Smooth muscle cell (in vitro differentiated cells): Measurements from ENCODE around the gene EIF2AK2. TPM values are rescaled to one million over a fixed set of nuclear protein-coding genes. Genes with fewer than 3 reads are reported as not detected.

ENCODE experiments used
- DNase-seq: peaks from one replicate; lab custom pipeline; 2025; ENCODE audit not compliant: unreplicated experiment; lab: John Stamatoyannopoulos, UW
- H2AFZ ChIP-seq: fragments of 200-600 bp; sonication (generic); 2 replicates; pipeline ENCODE4 v1.6.0; 2016; ENCODE audit warnings: antibody characterized with exemption, low read depth, mild to moderate bottlenecking
- H3F3A ChIP-seq: fragments of 200-600 bp; sonication (generic); 2 replicates; pipeline ENCODE4 v1.6.0; 2017; ENCODE audit warnings: antibody characterized with exemption, low read depth
- H3K27ac ChIP-seq: fragments of 200-600 bp; sonication (generic); 2 replicates; pipeline ENCODE4 v1.5.1; 2016; ENCODE audit warnings: low read depth, mild to moderate bottlenecking
- H3K27me3 ChIP-seq: fragments of 200-600 bp; sonication (generic); 2 replicates; pipeline ENCODE4 v1.6.1; 2016; ENCODE audit warnings: low read depth, mild to moderate bottlenecking
- H3K36me3 ChIP-seq: fragments of 200-600 bp; sonication (generic); 2 replicates; pipeline ENCODE4 v1.5.1; 2016; ENCODE audit warnings: low read depth
- H3K4me1 ChIP-seq: fragments of 200-600 bp; sonication (generic); 2 replicates; pipeline ENCODE4 v1.5.1; 2016; ENCODE audit warnings: low read depth
- H3K4me2 ChIP-seq: fragments of 200-600 bp; sonication (generic); 2 replicates; pipeline ENCODE4 v1.6.0; 2016; ENCODE audit warnings: mild to moderate bottlenecking
- H3K4me3 ChIP-seq: fragments of 200-600 bp; sonication (generic); 2 replicates; pipeline ENCODE4 v1.5.1; 2016; ENCODE audit warnings: mild to moderate bottlenecking
- H3K79me2 ChIP-seq: fragments of 200-600 bp; sonication (generic); 2 replicates; pipeline ENCODE4 v1.6.0; 2016; ENCODE audit warnings: low read depth, mild to moderate bottlenecking
- H3K9ac ChIP-seq: fragments of 200-600 bp; sonication (generic); 2 replicates; pipeline ENCODE4 v1.6.0; 2016; ENCODE audit warnings: low read depth
- H3K9me3 ChIP-seq: fragments of 200-600 bp; sonication (generic); replicated peaks from 2 replicates; pipeline ENCODE4 v1.5.1; 2016; ENCODE audit warnings: low read depth
- H4K20me1 ChIP-seq: fragments of 200-600 bp; sonication (generic); 2 replicates; pipeline ENCODE4 v1.6.0; 2016; ENCODE audit warnings: low read depth
- WGBS: methylation state at CpG from one replicate; pipeline ENCODE4 v1.1.7; 2016; ENCODE audit warnings: low lambda C conversion rate; 5-methylcytosine and 5-hydroxymethylcytosine counted together
- polyA plus RNA-seq: library from polyadenylated mRNA; unstranded; fragments of >200 nt; fragmentation: Nextera tagmentation; extraction: Ambion mirVana; gene quantifications from 2 replicates; pipeline ENCODE4 v1.2.1, GENCODE V29; 2016
- total RNA-seq: library from RNA; depleted of rRNA; stranded (reverse); fragments of >200 nt; gene quantifications from 2 replicates; pipeline ENCODE4 v1.2.3, GENCODE V29; 2014
- TF ChIP-seq, protein P1 (sequence below): fragments of 200-600 bp; sonication (generic); IDR thresholded peaks from 2 replicates; pipeline ENCODE4 v1.5.1; 2017; ENCODE audit warnings: borderline replicate concordance, mild to moderate bottlenecking, antibody characterized with exemption; ENCODE audit not compliant: insufficient read depth, poor library complexity, severe bottlenecking

The EIF2AK2 gene
- total and polyA plus RNA-seq, 2 experiments from 2014 or later, result 21.0 to 32.9 TPM

DNA sequence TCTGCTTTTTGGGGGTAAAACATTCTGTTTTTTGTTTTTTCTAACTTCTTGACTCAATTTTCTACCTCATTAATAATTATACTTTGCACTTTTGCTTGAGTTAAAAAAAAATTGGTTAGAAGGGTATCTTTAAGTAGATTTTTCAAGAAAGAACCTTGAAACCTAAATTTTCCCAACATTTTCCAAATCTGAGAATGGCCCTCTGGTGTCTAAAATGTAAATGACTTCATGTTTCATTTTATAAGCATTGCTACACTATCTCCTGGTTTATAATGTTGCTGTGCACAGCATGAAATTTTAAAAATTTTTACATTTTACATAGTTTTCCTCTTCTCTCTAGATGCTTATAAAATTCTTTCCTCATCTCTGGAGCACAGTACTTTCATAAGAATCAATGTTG, 14.2 kb downstream of the EIF2AK2 start:
- no peaks in the 10 kb centered on the region for H3K27me3 ChIP-seq
- H3K9me3 ChIP-seq, result no peaks in the 10 kb centered on the region
- no peaks in the 10 kb centered on the region for H3K79me2 ChIP-seq
- TF ChIP-seq, protein P1, sequence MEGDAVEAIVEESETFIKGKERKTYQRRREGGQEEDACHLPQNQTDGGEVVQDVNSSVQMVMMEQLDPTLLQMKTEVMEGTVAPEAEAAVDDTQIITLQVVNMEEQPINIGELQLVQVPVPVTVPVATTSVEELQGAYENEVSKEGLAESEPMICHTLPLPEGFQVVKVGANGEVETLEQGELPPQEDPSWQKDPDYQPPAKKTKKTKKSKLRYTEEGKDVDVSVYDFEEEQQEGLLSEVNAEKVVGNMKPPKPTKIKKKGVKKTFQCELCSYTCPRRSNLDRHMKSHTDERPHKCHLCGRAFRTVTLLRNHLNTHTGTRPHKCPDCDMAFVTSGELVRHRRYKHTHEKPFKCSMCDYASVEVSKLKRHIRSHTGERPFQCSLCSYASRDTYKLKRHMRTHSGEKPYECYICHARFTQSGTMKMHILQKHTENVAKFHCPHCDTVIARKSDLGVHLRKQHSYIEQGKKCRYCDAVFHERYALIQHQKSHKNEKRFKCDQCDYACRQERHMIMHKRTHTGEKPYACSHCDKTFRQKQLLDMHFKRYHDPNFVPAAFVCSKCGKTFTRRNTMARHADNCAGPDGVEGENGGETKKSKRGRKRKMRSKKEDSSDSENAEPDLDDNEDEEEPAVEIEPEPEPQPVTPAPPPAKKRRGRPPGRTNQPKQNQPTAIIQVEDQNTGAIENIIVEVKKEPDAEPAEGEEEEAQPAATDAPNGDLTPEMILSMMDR, result no peak
- no peak overlapping the region for H3K9ac ChIP-seq
- no peak overlapping the region for H3K4me3 ChIP-seq
- H3K4me1 ChIP-seq, result no peaks in the 10 kb centered on the region
- no peaks in the 10 kb centered on the region for H4K20me1 ChIP-seq
- DNase-seq, result no peak
- H3K27ac ChIP-seq, result no peak overlapping the region
- H3K36me3 ChIP-seq, result peaks cover 28% of the 10 kb centered on the region
- no peak overlapping the region for H3K4me2 ChIP-seq
- H2AFZ ChIP-seq, result no peak overlapping the region
- H3F3A ChIP-seq, result no peaks in the 10 kb centered on the region

DNA sequence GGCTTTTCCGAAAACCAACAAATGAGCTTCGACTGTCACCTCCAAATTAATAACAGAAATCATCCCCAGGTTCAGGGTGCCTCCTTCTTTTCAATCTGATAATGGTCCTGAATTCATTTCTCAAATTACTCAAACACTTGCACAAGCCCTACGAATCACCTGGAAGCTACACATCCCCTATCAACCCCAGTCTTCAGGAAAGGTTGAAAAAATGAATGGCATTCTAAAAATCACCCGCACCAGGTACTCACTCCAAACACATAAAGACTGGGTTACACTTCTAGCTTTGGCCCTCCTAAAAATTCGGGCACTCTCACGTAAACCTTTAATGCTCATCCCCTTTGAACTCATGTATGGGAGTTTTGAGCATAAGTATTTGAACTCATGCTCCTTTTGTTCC, 23.9 kb downstream of the EIF2AK2 start:
- Histone ChIP-seq H3K27me3 (no peaks in the 10 kb centered on the region), H3K4me2 (no peak overlapping the region), H3F3A (no peaks in the 10 kb centered on the region), H3K9me3 (no peaks in the 10 kb centered on the region), H3K79me2 (no peaks in the 10 kb centered on the region), H2AFZ (no peak overlapping the region), H3K9ac (no peak overlapping the region), H3K4me3 (no peak overlapping the region), H4K20me1 (no peaks in the 10 kb centered on the region), H3K27ac (no peak overlapping the region), H3K4me1 (no peaks in the 10 kb centered on the region), H3K36me3 (peaks cover 30% of the 10 kb centered on the region)
- WGBS, result 97% methylated on average over 6 of the region's 6 CpGs
- DNase-seq, result no peak
- TF ChIP-seq, protein P1, result no peak

DNA sequence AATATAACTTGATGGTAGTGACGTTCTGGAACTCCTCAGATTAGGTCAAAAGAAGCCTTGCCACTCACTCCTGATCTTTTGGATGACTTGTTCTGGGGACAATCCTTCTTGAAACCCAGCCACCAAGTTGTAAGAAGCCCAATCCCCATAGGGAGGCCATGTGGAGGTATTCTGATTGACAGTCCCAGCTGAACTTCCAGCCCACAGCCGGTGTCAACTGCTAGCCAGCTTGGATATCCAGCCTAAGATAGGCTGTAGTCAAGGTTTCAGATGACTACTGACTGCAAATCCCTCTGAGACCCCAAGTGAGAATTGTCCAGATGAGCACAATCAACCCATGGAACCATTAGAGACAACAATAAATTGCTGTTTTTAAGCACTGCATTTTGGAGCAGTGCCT, 31.4 kb downstream of the EIF2AK2 start:
- H2AFZ ChIP-seq, result no peak overlapping the region
- TF ChIP-seq, protein P1, result no peak
- no peaks in the 10 kb centered on the region for H3K27me3 ChIP-seq
- no peak overlapping the region for H3K27ac ChIP-seq
- 97% methylated on average over 2 of the region's 2 CpGs for WGBS
- H3K4me2 ChIP-seq, result no peak overlapping the region
- no peak overlapping the region for H3K4me3 ChIP-seq
- no peak overlapping the region for H3K9ac ChIP-seq
- no peaks in the 10 kb centered on the region for H3F3A ChIP-seq
- H3K79me2 ChIP-seq, result no peaks in the 10 kb centered on the region
- no peaks in the 10 kb centered on the region for H3K4me1 ChIP-seq
- no peaks in the 10 kb centered on the region for H3K9me3 ChIP-seq
- DNase-seq, result no peak
- H4K20me1 ChIP-seq, result no peaks in the 10 kb centered on the region
- peaks cover 10% of the 10 kb centered on the region for H3K36me3 ChIP-seq

DNA sequence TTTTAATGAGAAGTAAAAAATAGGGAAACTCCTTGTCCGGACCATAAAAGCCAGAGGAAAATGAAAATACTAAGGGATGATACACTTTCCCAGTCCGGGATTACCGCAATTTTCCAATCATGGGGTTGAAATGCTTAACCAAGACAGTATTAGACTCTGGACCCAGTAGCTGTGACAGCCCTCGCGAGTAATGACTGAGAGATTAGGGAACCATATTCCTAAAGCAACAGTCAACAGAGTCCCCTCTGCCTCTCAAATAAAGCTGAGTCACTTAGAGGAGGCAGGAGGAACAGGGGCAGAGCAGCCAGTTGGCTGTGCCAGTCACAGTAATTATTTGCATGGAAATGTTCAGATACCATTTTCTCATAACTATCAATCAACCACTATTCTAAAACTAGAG, 37.6 kb downstream of the EIF2AK2 start:
- WGBS, result 96% methylated on average over 5 of the region's 5 CpGs
- TF ChIP-seq, protein P1, result no peak
- Histone ChIP-seq H3K4me2 (no peak overlapping the region), H3K36me3 (peaks cover 10% of the 10 kb centered on the region), H3K27ac (no peak overlapping the region), H2AFZ (no peak overlapping the region), H3F3A (no peaks in the 10 kb centered on the region), H4K20me1 (no peaks in the 10 kb centered on the region), H3K4me1 (no peaks in the 10 kb centered on the region), H3K9ac (no peak overlapping the region), H3K9me3 (no peaks in the 10 kb centered on the region), H3K4me3 (no peak overlapping the region), H3K79me2 (no peaks in the 10 kb centered on the region), H3K27me3 (no peaks in the 10 kb centered on the region)
- DNase-seq, result no peak
